Renal cortical epithelial cell (primary cell): Measurements from ENCODE around the gene VPS36. TPM values are rescaled to one million over a fixed set of nuclear protein-coding genes. Genes with fewer than 3 reads are reported as not detected.
"Not testable (repeated sequence)": the region's sequence is repeated elsewhere in the genome, so short reads cannot be mapped to it uniquely, and the experiment has no call there.

Experiments used
- DNase-seq: peaks from one replicate; pipeline ENCODE4 v3.0.0-alpha.2; 2011; ENCODE audit warnings: low read depth
- total RNA-seq: library from RNA; depleted of rRNA; stranded (reverse); fragments of >200 nt; gene quantifications from 2 replicates; pipeline ENCODE4 v1.2.3, GENCODE V29; 2014

VPS36 gene
- total RNA-seq, 1 donor from 2014 or later: 41.4 TPM

- no peak for DNase-seq
These were observed 72.5 kb downstream of the VPS36 start for GRCh38 chr13:52377898-52378297.

GRCh38 chr13:52374873-52375411 lies 75.5 kb downstream of the VPS36 start:
- DNase-seq: no peak

- DNase-seq: no peak
These were observed 76.0 kb downstream of the VPS36 start for GRCh38 chr13:52374389-52374788.

GRCh38 chr13:52373277-52373676 lies 77.2 kb downstream of the VPS36 start:
- not testable (repeated sequence) for DNase-seq

- DNase-seq: peak; percentile 73
These were observed 78.6 kb downstream of the VPS36 start for GRCh38 chr13:52371736-52372247.

- no peak for DNase-seq
These were observed 84.1 kb downstream of the VPS36 start for GRCh38 chr13:52366291-52366690.

Other genes starting within 250 kb of the VPS36 start
- gene THSD1, start 44.5 kb downstream of the VPS36 start, total RNA-seq: 12.0 and 18.9 TPM in 2 replicates
- gene CKAP2, start 4.8 kb upstream of the VPS36 start, total RNA-seq: 18.1 and 34.2 TPM in 2 replicates
- 1.6 and 4.5 TPM in 2 replicates for gene HNRNPA1L2, start 191.8 kb upstream of the VPS36 start, total RNA-seq
- 55.9 and 70.7 TPM in 2 replicates for gene SUGT1, start 202.2 kb upstream of the VPS36 start, total RNA-seq